ENCODE measurements around the gene SH3RF1.

SH3RF1 gene

DNA sequence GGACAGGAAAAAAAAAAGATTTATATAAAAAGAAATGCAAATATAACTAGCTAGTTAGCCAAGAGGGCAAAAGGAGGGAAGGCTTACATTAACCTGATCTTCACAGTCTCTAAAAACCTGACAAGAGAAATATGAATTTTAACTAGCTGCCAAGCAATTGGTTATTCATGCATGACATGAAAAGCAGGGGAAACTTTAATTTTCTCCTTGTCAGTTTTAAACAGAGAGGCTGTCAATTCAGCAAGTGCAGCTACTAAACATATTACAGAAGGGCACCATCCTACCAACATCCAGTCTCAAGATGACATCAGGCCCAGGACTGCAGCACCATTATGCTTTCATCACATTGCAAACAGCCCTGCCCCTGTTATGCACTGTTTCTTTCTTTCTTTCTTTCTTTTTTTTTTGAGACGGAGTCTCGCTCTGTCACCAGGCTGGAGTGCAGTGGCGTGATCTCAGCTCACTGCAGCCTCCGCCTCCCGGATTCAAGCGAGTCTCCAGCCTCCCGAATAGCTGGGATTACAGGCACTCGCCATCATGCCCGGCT, 221.8 kb downstream of the SH3RF1 start:
- no peak for DNase-seq

DNA sequence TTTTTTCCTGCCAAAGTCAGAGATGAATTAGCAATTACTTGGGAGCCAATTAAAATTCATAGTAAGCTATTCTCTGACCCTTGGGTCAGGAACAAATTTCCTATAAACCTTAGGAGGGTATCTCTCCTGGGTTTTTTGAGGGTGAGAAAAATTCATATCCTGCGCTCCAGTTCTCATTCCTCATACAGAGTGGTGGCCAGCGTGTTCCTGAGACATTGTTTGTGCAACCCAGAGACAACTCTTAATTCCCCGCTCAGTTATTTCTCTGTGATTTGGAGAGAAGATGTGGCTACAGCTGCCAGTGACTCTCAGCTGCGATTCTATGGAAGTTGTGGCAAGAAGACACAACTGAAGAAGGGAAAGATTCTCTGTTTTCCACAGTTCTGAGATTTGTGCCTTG, 222.8 kb downstream of the SH3RF1 start:
- DNase-seq = no peak

DNA sequence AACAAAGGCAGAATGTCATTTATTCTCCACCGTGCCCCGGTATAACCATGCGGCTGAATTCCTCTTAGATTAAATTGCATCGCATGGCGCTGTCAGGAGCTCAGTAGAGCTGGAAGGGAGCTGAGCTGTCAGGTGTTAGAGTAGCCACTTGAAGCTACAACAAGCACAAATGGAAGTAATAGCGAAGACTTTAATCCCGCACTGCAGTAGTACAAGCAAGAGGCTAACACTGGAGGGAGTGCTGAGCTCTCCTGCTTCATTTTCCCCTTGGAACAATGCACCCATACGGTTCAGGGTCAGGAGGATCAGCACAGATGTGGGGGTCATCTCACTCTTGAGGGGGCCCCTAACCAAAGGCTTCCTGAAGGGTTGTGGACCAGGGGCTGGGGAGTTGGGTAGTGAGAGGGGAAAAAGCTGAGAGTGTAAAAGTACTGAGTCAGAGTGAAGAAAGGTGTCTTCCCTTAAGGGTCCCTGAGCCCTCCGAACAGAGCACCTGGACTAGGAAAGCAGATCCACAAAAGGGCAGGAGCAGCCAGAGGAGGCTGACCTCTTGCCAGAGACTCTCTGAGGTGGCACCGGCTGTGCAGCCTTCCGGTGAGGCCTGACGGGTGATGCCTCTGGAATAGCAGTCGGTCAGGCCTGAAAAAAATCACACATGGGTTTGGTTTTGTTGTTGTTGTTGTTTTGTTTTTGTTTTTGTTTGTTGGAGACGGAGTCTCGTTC, 224.7 kb downstream of the SH3RF1 start:
- no peak for DNase-seq

DNA sequence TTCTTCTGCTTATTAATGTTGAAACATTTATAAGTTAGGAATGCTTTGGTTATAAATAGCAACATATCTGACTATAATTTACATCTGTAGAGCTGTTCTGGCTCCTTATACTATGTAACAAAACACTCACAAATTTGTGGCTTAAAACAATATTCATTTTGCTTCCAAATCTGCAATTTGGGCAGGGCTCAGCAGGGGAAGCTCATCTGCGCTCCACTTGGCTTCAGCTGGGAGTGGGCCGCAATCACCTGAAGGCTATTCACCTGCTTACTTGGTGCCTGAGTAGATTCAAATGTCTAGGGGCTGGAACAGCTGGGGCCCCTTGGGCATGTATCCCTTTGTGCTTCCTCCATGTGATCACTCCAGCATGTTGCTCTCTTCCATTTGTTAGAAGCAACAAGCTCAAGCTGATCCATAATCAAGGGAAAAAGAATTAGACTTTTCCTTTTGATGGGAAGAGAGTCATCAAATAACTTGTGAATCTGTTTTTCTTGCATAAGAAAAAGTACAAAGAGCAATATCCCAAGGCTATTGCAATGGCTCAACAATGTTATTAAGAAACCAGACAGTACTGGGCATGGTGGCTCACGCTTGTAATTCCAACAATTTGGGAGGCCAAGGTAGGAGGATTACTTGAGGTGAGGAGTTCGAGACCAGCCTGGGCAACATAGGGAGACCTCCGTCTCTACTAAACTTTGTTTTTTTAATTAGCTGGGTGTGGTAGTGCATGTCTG, 225.9 kb downstream of the SH3RF1 start:
- no peak for DNase-seq

All from nucleus accumbens (tissue), 56 donors.